HG02943 (cell line): ENCODE data around the gene SLC12A9.
A peak's percentile ranks its signal among the peaks of the same experiment; 100 is the strongest.
"Not testable (repeated sequence)": the region's sequence is repeated elsewhere in the genome, so short reads cannot be mapped to it uniquely, and the experiment has no call there.

Source experiments
- ATAC-seq: cut with Tn5 transposase; IDR thresholded peaks from one replicate; pipeline ENCODE4 v1.9.1; 2021; ENCODE audit warnings: mild to moderate bottlenecking, low read depth, moderate library complexity; ENCODE audit not compliant: unreplicated experiment

The SLC12A9 gene, protein sequence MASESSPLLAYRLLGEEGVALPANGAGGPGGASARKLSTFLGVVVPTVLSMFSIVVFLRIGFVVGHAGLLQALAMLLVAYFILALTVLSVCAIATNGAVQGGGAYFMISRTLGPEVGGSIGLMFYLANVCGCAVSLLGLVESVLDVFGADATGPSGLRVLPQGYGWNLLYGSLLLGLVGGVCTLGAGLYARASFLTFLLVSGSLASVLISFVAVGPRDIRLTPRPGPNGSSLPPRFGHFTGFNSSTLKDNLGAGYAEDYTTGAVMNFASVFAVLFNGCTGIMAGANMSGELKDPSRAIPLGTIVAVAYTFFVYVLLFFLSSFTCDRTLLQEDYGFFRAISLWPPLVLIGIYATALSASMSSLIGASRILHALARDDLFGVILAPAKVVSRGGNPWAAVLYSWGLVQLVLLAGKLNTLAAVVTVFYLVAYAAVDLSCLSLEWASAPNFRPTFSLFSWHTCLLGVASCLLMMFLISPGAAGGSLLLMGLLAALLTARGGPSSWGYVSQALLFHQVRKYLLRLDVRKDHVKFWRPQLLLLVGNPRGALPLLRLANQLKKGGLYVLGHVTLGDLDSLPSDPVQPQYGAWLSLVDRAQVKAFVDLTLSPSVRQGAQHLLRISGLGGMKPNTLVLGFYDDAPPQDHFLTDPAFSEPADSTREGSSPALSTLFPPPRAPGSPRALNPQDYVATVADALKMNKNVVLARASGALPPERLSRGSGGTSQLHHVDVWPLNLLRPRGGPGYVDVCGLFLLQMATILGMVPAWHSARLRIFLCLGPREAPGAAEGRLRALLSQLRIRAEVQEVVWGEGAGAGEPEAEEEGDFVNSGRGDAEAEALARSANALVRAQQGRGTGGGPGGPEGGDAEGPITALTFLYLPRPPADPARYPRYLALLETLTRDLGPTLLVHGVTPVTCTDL

DNA sequence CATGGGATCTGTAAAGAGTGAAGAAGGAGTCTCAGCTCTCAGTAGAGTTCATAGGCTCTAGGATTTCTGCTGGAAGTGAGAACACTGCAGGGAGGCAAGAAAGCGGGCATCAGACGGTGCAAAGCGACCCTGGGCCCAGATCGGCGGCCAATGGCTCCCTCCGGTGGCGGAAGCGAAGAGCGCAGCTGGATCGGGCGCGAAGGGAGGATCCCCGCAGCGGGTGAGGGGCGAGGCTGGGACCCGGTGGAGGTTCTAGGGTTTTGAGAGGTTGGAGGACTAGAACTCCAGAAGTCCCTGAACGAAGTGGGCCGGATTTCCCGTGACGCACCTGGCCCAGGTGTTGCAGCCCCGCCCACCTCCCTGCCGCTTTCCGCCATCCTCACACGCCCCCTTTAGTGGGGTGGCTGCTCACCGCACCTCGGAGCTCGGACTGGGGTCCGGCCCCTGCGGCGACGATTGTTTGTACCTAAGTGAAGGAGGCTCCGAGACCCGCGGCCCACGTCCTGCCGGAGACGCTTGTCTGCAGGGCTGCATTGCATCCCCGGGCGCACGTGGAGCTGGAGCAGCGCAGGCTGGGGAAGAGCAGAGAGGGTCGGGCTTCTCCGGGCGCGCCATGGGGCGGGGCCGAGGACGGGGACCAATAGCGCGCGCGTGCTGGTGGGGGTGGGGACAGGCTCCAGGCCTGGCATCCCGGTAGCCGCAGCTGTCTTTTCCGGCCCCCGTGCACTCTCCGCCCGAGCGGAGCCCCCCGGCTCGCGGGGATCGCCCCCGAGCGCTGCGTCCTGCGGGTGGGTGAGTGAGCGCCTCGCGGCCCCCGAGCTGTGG lies at the start of gene SLC12A9:
SLC12A9 (plus strand) TSS at position 666 of the 825 bp plus-strand sequence. CDS start 1,485 bp downstream, outside the sequence.
- peak; percentile 80 for ATAC-seq

DNA sequence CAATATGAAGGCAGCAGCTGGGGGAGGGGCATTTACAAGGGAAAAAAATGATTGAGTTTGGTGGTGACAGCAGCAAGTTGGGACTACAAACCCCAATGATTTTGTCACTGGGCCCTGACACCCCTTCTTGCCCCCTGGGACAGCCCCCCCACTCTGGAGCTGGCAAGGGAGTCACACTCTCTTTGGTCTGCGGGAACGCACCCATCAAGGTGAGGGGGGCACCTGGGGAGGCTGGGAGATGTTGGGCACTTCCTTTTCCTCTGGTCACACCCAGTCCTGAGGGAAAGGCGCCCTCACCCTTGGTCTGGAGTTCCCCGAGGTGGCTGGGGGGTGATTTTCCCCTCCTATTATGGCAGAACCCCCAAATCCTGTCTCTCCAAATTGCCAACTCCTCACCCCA lies 49.6 kb upstream of the SLC12A9 start:
- no peak for ATAC-seq

DNA sequence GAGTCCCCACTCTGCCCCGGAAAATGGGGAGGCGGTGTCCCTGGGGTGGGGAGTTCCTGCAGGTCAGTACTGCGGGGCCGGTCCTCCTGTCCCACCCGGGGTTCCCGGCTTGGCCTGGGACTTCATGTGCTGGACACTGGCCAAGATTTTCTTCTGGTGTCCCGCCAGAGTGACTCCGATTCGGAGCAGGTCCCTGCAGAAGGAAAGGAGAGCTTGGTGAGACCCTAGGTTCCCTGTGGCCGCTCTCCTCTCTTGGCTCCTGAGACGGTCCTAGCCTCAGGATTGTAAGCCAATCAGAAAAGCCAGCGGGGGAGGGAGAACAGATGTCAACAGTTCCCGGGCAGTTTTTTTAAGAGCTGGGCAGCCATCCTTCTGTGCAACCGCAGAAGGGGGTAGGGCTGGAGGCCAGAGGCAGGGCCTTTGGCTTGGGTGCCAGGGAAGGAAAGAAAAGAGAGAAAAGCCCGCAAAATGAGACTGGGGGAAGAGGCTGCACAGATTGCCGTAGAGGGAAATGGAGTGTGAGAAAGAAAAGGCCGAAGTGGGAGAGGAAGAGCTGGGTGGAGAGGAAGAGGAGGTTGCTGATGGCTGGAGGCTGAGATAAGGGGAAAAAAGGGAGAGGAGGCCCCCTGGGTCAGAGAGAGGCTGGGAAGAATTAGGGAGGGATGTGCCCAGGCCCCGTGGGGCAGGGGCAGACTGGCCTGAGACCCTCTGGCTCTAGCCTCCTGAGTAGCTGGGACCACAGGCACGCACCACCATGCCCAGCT lies 48.9 kb upstream of the SLC12A9 start:
- no peak for ATAC-seq

DNA sequence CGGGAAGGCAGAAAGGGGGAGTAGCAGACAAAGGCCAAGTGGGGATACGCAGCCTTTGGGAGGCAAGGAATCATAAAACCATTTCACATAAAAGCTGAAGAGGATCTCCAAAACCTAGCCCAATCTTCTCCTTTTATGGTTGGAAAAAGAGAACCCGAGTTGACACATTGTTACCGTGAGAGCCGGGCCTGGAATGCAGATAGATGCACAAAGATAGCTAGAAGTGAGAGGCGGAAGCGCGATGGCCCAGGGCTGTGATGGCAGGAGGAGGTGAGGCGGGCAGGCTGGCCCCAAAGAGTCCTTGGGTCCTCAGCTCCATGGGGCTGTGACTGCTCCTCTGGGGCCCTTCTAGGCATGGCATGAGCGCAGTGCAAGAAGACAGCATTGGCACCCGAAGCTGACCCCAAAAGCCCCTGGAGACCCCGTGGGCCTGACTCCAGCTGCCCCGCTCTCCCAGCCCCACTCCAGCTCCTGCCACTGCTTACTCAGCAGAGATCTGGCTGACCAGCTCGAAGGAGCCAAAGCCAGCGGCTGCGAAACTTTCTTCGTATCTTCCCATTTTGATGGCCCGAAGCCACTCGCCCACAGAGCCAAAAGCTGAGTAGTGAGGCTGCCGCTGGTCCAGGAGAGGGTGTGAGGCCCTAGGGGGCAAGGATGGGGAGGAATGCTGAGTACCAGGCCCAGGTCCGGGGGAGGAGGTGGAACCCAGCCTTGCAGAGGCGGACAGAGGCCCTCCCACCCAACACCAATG lies 47.7 kb upstream of the SLC12A9 start:
- no peak for ATAC-seq

DNA sequence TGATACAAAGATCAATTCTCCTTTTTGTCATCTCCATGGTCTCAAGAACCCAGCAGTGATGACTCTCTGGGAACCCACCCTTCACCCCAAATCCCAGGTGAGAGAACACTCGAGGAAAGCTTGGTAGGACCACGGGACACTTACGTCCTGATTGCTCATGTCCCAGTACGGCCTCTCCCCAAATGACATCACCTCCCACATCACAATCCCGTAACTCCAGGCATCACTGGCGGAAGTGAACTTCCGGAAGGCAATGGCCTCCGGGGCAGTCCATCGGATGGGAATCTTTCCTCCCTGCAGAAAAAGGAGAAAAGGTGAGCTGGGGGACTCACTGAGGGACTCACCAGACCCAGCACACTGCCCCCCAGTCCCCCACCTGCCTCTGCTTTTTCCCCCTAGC lies 46.2 kb upstream of the SLC12A9 start:
- no peak for ATAC-seq

DNA sequence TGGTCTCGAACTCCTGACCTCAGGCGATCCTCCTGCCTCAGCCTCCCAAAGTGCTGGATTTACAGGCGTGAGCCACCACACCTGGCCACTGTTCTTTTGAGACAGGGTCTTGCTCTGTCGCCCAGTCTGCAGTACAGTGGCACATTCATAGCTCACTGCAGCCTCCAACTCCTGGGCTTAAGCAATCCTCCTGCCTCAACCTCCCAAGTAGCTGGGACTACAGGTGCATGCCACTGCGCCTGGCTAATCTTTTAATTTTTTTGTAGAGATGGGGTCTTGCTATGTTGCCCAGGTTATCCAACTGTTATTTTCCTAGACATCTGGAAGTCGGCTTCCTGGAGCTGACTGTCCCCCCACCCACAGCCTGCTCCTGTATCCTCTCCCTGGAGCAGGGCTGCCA lies 45.6 kb upstream of the SLC12A9 start:
- ATAC-seq: not testable (repeated sequence)

DNA sequence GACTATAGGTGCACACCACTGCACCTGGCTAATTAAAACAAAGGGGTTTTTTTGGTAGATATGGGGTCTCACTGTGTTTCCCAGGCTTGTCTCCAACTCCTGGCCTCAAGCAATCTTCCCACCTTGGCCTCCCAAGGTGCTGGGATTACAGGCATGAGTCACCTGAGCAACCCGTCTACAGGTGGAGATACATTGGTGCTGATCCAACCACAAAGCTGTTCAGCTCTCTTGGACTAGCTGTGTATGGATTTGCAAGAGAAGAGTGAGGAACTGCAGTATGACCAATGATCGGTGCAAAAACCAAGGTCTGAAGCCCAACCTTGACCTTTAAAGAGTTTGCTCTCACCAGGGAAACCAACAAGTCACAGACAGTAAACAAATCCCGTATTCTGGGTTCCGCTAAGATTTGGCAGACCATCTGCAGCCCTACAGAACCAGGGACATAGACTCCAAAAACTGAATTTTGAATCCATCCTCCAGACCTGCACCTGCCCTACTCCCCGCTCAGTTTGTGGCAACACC lies 44.1 kb upstream of the SLC12A9 start:
- no peak for ATAC-seq

DNA sequence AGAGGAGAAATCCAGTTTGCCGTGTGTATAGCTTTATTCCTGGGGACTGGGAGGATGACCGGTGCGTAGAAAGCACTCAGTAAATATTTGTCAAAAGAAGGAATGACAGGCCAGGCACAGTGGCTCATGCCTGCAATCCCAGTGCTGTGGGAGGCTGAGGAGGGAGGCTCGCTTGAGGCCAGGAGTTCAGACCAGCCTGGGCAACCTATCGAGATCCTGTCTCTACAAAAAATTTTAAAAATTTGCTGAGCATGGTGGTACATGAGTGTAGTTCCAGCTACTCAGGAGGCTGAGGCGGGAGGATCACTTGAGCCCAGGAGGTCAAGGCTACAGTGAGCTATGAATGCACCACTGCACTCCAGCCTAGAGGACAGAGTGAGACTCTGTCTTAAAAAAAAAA lies 41.0 kb upstream of the SLC12A9 start:
- ATAC-seq: no peak

DNA sequence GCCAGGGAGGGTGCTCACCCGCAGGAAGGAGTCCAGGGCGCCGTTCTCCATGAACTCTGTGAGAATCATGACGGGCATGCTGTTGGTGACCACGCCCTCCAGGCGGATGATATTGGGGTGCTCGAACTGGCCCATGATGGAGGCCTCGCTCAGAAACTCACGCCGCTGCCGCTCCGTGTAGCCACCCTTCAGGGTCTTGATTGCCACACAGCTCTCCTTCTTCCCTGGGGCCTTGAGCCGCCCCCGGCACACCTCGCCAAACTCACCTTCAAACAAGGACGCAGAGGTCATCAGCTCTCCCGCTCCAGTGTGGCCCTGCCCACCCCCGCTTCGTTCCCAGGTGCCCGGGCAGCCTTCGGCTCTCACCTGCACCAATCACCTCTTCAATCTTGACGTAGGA lies 39.8 kb upstream of the SLC12A9 start:
- ATAC-seq: no peak

DNA sequence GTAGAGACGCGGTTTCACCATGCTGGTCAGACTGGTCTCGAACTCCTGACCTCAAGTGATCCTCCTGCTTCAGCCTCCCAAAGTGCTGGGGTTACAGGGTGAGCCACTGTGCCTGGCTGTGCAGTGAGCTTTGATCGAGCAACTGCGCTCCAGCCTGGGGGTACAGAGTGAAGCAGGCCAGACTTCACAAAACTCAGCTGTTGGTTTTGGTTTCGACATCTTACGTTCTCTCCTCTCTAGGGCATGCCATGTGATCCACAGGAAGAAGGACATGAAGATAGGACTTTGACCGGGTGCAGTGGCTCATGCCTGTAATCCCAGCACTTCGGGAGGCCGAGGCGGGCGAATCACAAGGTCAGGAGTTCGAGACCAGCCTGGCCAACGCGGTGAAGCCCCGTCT lies 36.0 kb upstream of the SLC12A9 start:
- ATAC-seq: not testable (repeated sequence)

DNA sequence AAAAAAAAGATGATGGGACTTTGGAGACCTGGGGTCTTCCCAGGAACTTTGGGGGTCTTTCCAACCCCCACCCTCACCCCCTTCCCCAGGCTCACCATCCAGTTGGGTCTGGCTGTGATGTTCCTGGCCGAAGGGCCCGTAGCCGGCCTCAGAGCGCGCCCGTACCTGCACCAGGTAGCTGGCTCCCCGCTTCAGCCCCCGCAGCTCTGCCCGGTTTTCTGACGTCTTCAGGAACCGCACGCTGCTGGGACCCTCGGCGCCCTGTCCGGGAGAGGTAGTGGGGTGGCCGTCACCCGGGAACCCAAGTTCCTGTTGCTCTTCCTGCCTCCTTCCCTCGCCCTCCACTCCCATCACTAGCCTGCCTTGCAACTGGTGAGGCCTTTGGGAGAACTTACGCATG lies 35.4 kb upstream of the SLC12A9 start:
- ATAC-seq: no peak

DNA sequence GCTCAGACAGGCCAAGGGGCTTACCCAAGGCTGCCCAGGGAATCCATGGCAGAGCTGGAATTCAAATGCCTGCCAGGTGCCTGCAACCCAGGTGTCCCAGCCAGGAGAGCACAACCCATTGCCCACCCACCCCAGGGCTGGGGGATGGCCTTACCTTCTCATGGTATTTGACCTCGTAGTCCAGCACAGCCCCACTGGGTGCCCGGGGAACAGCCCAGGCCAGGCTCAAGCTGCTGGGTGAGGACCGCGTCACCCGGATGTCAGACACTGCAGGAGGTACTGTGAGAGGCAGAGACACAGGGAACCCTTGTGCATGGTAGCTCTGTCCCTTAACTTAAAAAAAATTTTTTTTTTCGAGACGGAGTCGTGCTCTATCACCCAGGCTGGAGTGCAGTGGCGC lies 34.1 kb upstream of the SLC12A9 start:
- ATAC-seq: no peak

DNA sequence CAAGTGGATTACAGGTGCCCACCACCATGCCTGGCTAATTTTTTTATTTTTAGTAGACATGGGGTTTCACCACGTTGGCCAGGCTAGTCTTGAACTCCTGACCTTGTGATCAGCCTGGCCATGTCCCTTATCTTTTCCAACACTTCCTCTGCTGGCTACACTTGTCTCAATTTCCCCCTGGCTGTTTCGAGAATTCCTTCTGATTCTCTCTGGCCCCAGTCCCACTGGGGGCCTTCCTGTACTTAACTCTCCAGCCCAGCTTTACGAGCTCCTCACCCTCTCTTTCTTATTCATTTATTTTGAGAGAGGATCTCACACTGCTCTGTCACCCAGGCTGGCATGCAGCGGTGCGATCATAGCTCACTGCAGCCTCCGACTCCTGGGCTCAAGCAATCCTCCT lies 33.7 kb upstream of the SLC12A9 start:
- ATAC-seq: no peak

DNA sequence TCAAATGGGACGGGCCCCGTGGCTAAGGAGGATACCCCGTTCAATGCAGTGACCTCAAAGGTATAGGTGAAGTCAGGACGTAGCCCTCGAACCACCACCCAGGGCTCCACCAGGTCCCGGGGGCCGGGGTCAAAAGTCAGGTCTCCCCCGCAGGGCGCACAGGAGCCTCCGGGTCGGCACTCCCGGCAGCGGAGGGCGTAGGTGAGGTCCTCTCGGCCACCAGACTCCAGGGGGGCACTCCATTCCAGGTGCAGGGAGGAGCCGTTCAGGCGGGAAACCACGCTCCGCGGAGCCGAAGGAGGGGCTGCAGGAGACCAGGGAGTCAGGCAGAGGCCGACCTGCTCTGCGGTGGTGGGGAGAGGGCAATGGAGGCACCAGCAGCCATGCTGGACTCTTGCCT lies 32.9 kb upstream of the SLC12A9 start:
- no peak for ATAC-seq

DNA sequence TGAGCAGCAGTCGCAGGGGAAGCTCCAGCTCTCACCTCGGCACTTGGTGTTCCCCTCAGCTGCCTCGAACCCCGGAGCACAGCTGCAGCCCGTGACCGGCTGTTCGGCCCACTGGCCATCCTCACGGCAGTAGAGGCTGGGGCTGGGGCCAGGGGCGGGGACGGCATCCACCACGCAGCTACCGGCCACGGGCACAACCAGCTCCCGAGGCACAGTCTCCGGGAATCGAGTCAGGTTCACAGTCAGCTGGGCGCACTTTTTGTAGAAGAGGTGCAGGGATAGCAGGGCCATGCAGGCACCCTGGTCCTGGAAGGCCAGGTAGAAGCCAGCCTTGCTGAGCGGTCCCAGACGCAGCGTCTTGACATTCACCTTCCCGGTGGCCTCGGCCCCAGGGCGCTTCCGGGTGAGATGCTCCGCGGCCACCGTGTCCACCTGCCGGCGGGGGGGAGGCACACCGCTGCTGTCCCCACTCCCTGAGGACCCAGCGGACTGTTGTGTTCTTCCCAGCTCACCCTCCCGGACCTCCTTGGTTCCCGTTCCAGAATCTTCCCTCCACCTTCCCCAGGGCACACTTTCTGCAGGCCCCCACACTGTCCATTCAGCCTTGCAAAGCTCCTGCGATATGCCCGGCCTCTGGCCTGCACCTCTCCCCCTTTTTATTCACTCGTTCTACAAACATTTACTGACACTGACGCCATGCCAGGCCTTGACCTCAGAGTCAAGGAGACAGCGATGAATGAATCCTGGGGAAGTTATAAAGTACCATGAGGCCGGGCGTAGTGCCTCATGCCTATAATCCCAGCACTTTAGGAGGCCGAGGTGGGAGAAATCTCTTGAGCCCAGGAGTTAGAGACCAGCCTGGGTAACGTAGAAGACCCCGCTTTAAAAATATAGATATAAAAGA lies 30.0 kb upstream of the SLC12A9 start:
- ATAC-seq: no peak

DNA sequence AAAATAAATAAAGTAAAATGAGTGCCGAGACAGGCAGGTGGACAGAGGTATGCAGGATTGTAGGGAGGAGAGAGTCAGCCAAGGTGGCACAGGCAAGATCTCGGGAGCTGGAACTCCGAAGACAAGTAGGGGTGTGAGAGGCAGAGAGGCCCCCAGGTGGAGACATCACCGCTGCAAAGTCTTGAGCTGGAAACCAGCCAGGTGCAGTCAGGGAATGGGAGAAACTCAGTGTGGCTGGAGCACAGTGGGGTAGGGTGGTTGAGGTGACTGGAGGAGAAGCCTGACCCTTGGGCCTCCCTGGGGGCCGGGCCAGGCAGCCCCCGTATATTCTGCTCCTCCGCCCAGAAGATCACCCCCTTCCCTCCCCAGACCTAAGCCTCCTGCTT lies 29.4 kb upstream of the SLC12A9 start:
- no peak for ATAC-seq

DNA sequence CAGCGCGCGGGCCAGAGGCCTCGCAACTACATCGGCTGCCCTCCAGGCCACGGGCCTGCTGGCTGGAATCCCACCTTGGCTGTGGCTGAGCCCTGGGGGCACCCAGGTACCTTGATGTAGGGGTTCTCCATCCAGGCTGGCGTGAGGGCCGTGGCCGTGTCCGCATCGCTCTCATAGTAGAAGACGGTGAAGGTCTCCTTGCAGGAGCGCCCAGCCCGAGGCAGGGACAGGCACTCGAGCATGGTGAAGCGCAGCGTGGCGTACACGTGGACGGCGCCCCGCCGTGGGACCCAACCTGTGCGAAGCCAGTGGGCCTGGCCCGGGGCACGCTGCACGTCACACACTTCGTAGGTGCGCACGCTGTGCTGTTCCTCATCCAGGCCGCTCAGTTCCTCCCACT lies 29.0 kb upstream of the SLC12A9 start:
- no peak for ATAC-seq
